Ishikawa (cell line): ENCODE measurements around the gene MRPS11.

Experiments used
- NFIC ChIP-seq: IDR thresholded peaks from 2 replicates; pipeline ENCODE4 v1.6.1; 2012
- TF ChIP-seq, protein P1 (sequence below): IDR thresholded peaks from 2 replicates; pipeline ENCODE4 v1.6.1; 2012

GRCh38 chr15:88430051-88430450 lies 37.5 kb upstream of the MRPS11 start:
- no peak for TF ChIP-seq NFIC
- TF ChIP-seq, protein P1, sequence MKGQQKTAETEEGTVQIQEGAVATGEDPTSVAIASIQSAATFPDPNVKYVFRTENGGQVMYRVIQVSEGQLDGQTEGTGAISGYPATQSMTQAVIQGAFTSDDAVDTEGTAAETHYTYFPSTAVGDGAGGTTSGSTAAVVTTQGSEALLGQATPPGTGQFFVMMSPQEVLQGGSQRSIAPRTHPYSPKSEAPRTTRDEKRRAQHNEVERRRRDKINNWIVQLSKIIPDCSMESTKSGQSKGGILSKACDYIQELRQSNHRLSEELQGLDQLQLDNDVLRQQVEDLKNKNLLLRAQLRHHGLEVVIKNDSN: no peak
